A549 (cell line): ENCODE results near the gene TRIM7. TPM values are rescaled to one million over a fixed set of nuclear protein-coding genes. Genes with fewer than 3 reads are reported as not detected.

ENCODE experiments used
- BCL3 ChIP-seq: fragments of >200 bp; sonication (Bioruptor Twin); formaldehyde crosslinking; IDR thresholded peaks from 3 replicates; pipeline ENCODE4 v1.6.1; 2016
- CEBPB ChIP-seq, 2 experiments: fragments of >200 bp in 1 of 2; sonication (Bioruptor Twin) in 1 of 2; formaldehyde crosslinking in 1 of 2; IDR thresholded peaks; 2 replicates each; pipeline ENCODE4 v1.6.1; 2012 to 2016
- CTCF ChIP-seq: fragments of >200 bp; sonication (Bioruptor Twin); formaldehyde crosslinking; IDR thresholded peaks from 3 replicates; pipeline ENCODE4 v1.5.1; 2016
- EP300 ChIP-seq, 2 experiments: fragments of >200 bp; sonication (Bioruptor Twin); formaldehyde crosslinking; IDR thresholded peaks; 2 replicates in 1 of 2; 3 replicates in 1 of 2; pipeline ENCODE4 v1.6.1; 2016 to 2017
- FOSL2 ChIP-seq, 2 experiments: fragments of 450-650 bp in 1 of 2; fragments of >200 bp in 1 of 2; sonication (Bioruptor Twin) in 1 of 2; formaldehyde crosslinking; IDR thresholded peaks; 2 replicates each; pipeline versions ENCODE4 v1.5.0 to v1.6.1; 2016 to 2020; ENCODE audit warnings: mild to moderate bottlenecking in 1 of 2, moderate library complexity in 1 of 2
- HMGXB4 ChIP-seq: fragments of 250-450 bp; sonication (Bioruptor Pico); IDR thresholded peaks from 2 replicates; pipeline ENCODE4 v1.5.0; 2021; ENCODE audit warnings: mild to moderate bottlenecking, moderate library complexity, borderline replicate concordance
- HOXB13 ChIP-seq: fragments of 250-450 bp; sonication (Bioruptor Pico); IDR thresholded peaks from 2 replicates; pipeline ENCODE4 v1.5.0; 2020; ENCODE audit warnings: low read depth, mild to moderate bottlenecking, moderate library complexity
- JUN ChIP-seq, 2 experiments: fragments of >200 bp; sonication (Bioruptor Twin); formaldehyde crosslinking; IDR thresholded peaks; 2 replicates in 1 of 2; 3 replicates in 1 of 2; pipeline ENCODE4 v1.6.1; 2016 to 2017
- JUNB ChIP-seq: fragments of >200 bp; sonication (Bioruptor Twin); formaldehyde crosslinking; IDR thresholded peaks from 2 replicates; pipeline ENCODE4 v1.6.1; 2016
- MAX ChIP-seq: IDR thresholded peaks from 2 replicates; pipeline ENCODE4 v1.6.1; 2012
- NFE2L2 ChIP-seq: fragments of 150-350 bp; conservative IDR thresholded peaks from 2 replicates; pipeline ENCODE4 v1.6.1; 2014; ENCODE audit warnings: low read length
- NPAS2 ChIP-seq: fragments of 250-450 bp; sonication (Bioruptor Pico); IDR thresholded peaks from 2 replicates; pipeline ENCODE4 v1.8.0; 2022; ENCODE audit warnings: mild to moderate bottlenecking, moderate library complexity, borderline replicate concordance
- POLR2A ChIP-seq: IDR thresholded peaks from 2 replicates; pipeline ENCODE4 v1.6.1; 2012; ENCODE audit warnings: mild to moderate bottlenecking, low read length
- POLR2AphosphoS2 ChIP-seq: conservative IDR thresholded peaks from 2 replicates; pipeline ENCODE4 v1.6.1; 2012; ENCODE audit warnings: low read length, improper control_type of control experiment, inconsistent platforms
- RARB ChIP-seq: fragments of 250-450 bp; sonication (Bioruptor Pico); IDR thresholded peaks from 2 replicates; pipeline ENCODE4 v1.8.0; 2021; ENCODE audit warnings: mild to moderate bottlenecking, moderate library complexity
- RNF2 ChIP-seq: fragments of 200-600 bp; sonication (generic); IDR thresholded peaks from 2 replicates; pipeline ENCODE4 v1.6.1; 2016; ENCODE audit warnings: low read depth, mild to moderate bottlenecking, antibody characterized with exemption, moderate library complexity, borderline replicate concordance
- TP53 ChIP-seq: fragments of 250-450 bp; sonication (Bioruptor Pico); IDR thresholded peaks from 2 replicates; pipeline ENCODE4 v1.5.0; 2021; ENCODE audit warnings: mild to moderate bottlenecking, moderate library complexity
- ZC3H11A ChIP-seq: fragments of 450-650 bp; IDR thresholded peaks from 2 replicates; pipeline ENCODE4 v1.6.1; 2014; ENCODE audit warnings: antibody characterized with exemption, mild to moderate bottlenecking
- ZNF302 ChIP-seq: fragments of 250-450 bp; sonication (Bioruptor Pico); IDR thresholded peaks from 2 replicates; pipeline ENCODE4 v1.9.0; 2021; ENCODE audit warnings: inconsistent platforms, mild to moderate bottlenecking, moderate library complexity
- polyA plus RNA-seq, 4 experiments: library from polyadenylated mRNA; depleted of rRNA in 3 of 4; stranded (reverse); fragments of >200 nt; fragmentation: RNase III in 1 of 4; extraction: RNeasy Plus Mini Kit Qiagen cat#74134 plus additional on column Dnase treatment in 1 of 4; gene quantifications; 2 replicates in 3 of 4; 3 replicates in 1 of 4; pipeline ENCODE4 v1.2.3, GENCODE V29; 2011 to 2017
- TF ChIP-seq, protein P1 (sequence below): IDR thresholded peaks from 2 replicates; pipeline ENCODE4 v1.6.1; 2012; ENCODE audit warnings: low read depth, borderline replicate concordance
- TF ChIP-seq, protein P2 (sequence below): fragments of 200-600 bp; sonication (generic); IDR thresholded peaks from 2 replicates; pipeline ENCODE4 v1.6.1; 2016; ENCODE audit warnings: antibody characterized with exemption, mild to moderate bottlenecking, moderate library complexity
- TF ChIP-seq, protein P3 (sequence below): IDR thresholded peaks from 2 replicates; pipeline ENCODE4 v1.6.1; 2012
- TF ChIP-seq, protein P4 (sequence below): fragments of >200 bp; sonication (Bioruptor Twin); formaldehyde crosslinking; IDR thresholded peaks from 2 replicates; pipeline ENCODE4 v1.6.1; 2016

Gene TRIM7
- polyA plus RNA-seq, 2 of the 4 experiments (the other 2 are of a cell fraction), result 21.8 to 30.7 TPM

DNA sequence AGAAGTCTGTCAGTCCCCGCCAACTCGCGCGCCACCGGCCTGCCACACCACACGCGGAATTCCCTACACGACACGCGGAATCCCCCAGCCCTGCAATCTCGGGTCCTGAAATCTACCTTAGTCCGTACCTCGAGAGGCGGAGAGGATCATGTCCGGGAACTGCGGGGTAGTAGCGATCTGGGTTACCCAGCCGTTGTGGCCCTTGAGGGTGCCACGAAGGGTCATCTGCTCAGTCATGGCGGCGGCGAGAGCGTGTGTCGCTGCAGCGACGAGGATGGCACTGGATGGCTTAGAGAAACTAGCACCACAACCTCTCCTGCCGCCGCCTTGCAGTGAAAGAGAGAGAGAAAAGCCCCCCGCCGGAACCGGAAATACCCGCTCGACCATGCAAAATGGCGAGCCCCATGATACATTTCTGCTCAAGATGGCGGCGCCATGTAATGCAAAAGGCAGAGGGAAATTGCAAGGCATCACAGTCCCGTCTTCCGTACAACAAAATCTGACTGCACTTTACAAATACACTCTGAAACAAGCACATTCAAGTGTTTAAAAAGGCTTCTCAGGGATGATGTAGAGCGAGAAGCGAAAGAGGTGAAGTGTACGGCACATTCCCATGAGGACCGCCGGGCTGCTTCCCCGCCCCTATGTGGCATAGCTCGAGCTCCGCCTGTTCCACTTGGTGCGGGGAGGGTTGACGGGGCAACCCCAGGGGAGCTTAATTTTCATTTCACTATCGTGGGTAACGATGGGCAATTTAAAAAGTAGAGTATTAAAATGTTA, 38.8 kb upstream of the TRIM7 start, which contains the start of gene RACK1 (continued):
- TF ChIP-seq FOSL2 (IDR thresholded peaks at IDR 0.05) (no peak), FOSL2 (CRISPR knock-in tag; IDR thresholded peaks at IDR 0.05) (no peak), HOXB13 (no peak), POLR2A (peak; percentile 93), ZC3H11A (no peak), TP53 (CRISPR knock-in tag) (no peak), HMGXB4 (CRISPR knock-in tag) (0 out of 2 replicates have a peak, but pooled peaks have one; percentile 41), CTCF (no peak), POLR2AphosphoS2 (no peak), CEBPB (IDR thresholded peaks at IDR 0.05) (no peak), BCL3 (peak; percentile 95; the same call in 2 of the 3 replicates), EP300 (IDR thresholded peaks at IDR 0.05) (no peak), MAX (peak; percentile 97), RNF2 (no peak), RARB (0 out of 2 replicates have a peak, but pooled peaks have one; percentile 26), JUNB (no peak), ZNF302 (CRISPR knock-in tag) (no peak), JUN (IDR thresholded peaks at IDR 0.05) (peak; percentile 91 to 98), NFE2L2 (no peak), NPAS2 (no peak)
- TF ChIP-seq, protein P1, sequence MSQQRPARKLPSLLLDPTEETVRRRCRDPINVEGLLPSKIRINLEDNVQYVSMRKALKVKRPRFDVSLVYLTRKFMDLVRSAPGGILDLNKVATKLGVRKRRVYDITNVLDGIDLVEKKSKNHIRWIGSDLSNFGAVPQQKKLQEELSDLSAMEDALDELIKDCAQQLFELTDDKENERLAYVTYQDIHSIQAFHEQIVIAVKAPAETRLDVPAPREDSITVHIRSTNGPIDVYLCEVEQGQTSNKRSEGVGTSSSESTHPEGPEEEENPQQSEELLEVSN, result no peak; the same call in 1 of the 2 replicates
- TF ChIP-seq, protein P2, sequence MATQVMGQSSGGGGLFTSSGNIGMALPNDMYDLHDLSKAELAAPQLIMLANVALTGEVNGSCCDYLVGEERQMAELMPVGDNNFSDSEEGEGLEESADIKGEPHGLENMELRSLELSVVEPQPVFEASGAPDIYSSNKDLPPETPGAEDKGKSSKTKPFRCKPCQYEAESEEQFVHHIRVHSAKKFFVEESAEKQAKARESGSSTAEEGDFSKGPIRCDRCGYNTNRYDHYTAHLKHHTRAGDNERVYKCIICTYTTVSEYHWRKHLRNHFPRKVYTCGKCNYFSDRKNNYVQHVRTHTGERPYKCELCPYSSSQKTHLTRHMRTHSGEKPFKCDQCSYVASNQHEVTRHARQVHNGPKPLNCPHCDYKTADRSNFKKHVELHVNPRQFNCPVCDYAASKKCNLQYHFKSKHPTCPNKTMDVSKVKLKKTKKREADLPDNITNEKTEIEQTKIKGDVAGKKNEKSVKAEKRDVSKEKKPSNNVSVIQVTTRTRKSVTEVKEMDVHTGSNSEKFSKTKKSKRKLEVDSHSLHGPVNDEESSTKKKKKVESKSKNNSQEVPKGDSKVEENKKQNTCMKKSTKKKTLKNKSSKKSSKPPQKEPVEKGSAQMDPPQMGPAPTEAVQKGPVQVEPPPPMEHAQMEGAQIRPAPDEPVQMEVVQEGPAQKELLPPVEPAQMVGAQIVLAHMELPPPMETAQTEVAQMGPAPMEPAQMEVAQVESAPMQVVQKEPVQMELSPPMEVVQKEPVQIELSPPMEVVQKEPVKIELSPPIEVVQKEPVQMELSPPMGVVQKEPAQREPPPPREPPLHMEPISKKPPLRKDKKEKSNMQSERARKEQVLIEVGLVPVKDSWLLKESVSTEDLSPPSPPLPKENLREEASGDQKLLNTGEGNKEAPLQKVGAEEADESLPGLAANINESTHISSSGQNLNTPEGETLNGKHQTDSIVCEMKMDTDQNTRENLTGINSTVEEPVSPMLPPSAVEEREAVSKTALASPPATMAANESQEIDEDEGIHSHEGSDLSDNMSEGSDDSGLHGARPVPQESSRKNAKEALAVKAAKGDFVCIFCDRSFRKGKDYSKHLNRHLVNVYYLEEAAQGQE, result no peak; the same call in 1 of the 2 replicates
- TF ChIP-seq, protein P3, sequence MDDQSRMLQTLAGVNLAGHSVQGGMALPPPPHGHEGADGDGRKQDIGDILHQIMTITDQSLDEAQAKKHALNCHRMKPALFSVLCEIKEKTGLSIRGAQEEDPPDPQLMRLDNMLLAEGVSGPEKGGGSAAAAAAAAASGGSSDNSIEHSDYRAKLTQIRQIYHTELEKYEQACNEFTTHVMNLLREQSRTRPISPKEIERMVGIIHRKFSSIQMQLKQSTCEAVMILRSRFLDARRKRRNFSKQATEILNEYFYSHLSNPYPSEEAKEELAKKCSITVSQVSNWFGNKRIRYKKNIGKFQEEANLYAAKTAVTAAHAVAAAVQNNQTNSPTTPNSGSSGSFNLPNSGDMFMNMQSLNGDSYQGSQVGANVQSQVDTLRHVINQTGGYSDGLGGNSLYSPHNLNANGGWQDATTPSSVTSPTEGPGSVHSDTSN, result peak; percentile 68; the same call in 1 of the 2 replicates
- TF ChIP-seq, protein P4, sequence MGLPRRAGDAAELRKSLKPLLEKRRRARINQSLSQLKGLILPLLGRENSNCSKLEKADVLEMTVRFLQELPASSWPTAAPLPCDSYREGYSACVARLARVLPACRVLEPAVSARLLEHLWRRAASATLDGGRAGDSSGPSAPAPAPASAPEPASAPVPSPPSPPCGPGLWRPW, result no peak
